Thoracic aorta (tissue), 2 donors: Measurements from ENCODE around the gene IL17RA. TPM values are rescaled to one million over a fixed set of nuclear protein-coding genes. Genes with fewer than 3 reads are reported as not detected.

Experiments
- ATAC-seq: fragments of 150-250 bp; one replicate; pipeline ENCODE4 v1.8.0; 2017; ENCODE audit warnings: low read depth; ENCODE audit not compliant: insufficient number of reproducible peaks, low FRiP score
- DNase-seq: peaks from one replicate; pipeline ENCODE4 v3.0.0-alpha.2; 2020; ENCODE audit warnings: low spot score
- H3K27ac ChIP-seq, 2 donors: fragments of 200-600 bp; sonication (generic); 1 replicate in 1 of 2; 2 replicates in 1 of 2; pipeline ENCODE4 v1.5.1; 2016; ENCODE audit warnings: mild to moderate bottlenecking in 2 of 2, moderate library complexity in 2 of 2
- H3K27me3 ChIP-seq: fragments of 200-600 bp; sonication (generic); replicated peaks from 2 replicates; pipeline ENCODE4 v1.6.0; 2016; ENCODE audit warnings: mild to moderate bottlenecking; ENCODE audit not compliant: insufficient read depth
- H3K36me3 ChIP-seq: fragments of 200-600 bp; sonication (generic); one replicate; pipeline ENCODE4 v1.5.1; 2016
- H3K4me1 ChIP-seq, 2 donors: fragments of 200-600 bp; sonication (generic); 1 replicate in 1 of 2; 2 replicates in 1 of 2; pipeline versions ENCODE4 v1.5.1 to v1.6.0; 2016; ENCODE audit warnings: low read depth in 2 of 2, mild to moderate bottlenecking in 1 of 2; ENCODE audit not compliant: control insufficient read depth in 1 of 2
- H3K4me3 ChIP-seq: fragments of 200-600 bp; sonication (generic); 2 replicates; pipeline ENCODE4 v1.5.1; 2016; ENCODE audit warnings: mild to moderate bottlenecking
- H3K9me3 ChIP-seq: fragments of 200-600 bp; sonication (generic); 2 replicates; pipeline ENCODE4 v1.5.1; 2016
- total RNA-seq, 2 donors: library from RNA; depleted of rRNA; stranded (reverse); fragments of >200 nt; gene quantifications; one replicate each; pipeline versions ENCODE4 v1.1.0 to v1.2.3, GENCODE V29; 2016
- TF ChIP-seq, protein P1 (sequence below): fragments of 200-600 bp; sonication (generic); IDR thresholded peaks from one replicate; pipeline ENCODE4 v1.5.1; 2019; ENCODE audit warnings: antibody characterized with exemption

The IL17RA gene
- total RNA-seq, 2 donors from 2014 or later = 28.4 to 34.1 TPM

DNA sequence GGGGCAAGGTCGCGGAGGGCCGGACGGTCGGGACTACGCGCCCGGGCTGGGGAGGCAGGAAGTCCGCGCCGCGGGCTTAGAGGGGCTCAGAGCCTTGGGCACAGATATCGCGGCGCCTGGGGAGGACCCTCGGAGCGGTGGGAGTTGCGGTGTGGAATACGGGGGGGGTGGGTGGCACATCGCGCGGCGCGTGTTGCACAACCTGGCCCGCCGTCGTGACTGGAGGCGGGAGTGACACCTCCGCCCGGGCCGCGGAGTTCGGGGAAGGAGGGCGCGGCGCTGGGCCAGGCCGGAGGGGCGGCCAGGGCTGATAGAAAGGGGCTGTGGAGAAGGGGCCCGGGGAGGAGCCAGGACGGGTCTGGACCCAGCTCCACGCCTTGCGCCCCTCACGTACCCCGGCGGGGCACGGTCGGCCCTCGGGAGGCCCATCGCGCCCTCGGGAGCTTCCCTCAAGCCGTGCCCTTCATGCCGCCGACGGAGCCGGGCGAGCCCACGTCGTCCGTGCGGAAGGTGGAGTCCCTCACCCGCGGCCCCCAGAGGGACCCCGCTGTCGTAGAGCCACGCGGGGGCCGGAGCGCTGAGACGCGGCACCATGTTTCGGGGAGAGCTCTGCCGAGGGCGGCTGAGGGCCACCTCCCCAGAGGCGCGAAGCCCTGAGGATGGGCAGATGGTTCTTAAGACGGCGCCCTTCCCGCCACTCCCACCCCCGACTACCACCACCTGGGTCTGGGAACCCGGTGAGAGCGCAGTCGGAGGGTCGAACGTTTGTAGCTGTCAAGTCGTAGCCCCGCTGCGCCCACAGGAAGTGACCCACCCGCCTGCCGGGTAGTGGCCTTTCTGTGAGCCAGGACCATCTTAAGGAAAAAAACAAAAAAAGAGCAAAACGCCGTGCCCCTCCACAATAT is 729 bp downstream of the IL17RA start:
- H3K27ac ChIP-seq = peak overlapping the region; percentile 82 to 89
- H3K36me3 ChIP-seq = no peaks in the 10 kb centered on the region
- ATAC-seq (peak; percentile 4), DNase-seq (no peak)
- no peaks in the 10 kb centered on the region for H3K27me3 ChIP-seq
- TF ChIP-seq, protein P1, sequence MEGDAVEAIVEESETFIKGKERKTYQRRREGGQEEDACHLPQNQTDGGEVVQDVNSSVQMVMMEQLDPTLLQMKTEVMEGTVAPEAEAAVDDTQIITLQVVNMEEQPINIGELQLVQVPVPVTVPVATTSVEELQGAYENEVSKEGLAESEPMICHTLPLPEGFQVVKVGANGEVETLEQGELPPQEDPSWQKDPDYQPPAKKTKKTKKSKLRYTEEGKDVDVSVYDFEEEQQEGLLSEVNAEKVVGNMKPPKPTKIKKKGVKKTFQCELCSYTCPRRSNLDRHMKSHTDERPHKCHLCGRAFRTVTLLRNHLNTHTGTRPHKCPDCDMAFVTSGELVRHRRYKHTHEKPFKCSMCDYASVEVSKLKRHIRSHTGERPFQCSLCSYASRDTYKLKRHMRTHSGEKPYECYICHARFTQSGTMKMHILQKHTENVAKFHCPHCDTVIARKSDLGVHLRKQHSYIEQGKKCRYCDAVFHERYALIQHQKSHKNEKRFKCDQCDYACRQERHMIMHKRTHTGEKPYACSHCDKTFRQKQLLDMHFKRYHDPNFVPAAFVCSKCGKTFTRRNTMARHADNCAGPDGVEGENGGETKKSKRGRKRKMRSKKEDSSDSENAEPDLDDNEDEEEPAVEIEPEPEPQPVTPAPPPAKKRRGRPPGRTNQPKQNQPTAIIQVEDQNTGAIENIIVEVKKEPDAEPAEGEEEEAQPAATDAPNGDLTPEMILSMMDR = no peak
- peak overlapping the region; percentile 98 for H3K4me3 ChIP-seq
- H3K4me1 ChIP-seq = peaks cover 13 to 24% of the 10 kb centered on the region in 2 donors
- no peaks in the 10 kb centered on the region for H3K9me3 ChIP-seq

DNA sequence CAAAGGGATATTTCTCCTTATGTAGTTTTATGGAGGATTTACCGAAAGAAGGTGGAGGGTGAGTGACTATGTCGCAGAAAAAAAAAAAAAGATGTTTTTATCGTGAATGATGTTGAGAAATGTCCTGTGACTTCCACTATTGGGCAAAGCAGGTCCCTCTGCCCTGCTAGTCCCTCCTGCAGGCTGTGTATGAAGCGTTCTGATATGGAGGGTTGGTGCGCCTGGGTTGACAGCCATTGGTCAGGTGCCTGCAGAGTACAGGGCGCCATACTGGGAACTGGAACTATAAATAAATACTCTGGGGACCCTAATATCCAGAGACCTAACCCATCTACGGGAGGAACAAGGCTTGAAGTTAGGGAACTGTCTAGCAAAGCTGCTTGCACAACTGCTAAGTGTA is 1.5 kb downstream of the IL17RA start:
- Histone ChIP-seq H3K4me1 (peaks cover 13 to 24% of the 10 kb centered on the region in 2 donors), H3K27ac (no peak overlapping the region), H3K36me3 (no peaks in the 10 kb centered on the region), H3K9me3 (no peaks in the 10 kb centered on the region), H3K27me3 (no peaks in the 10 kb centered on the region), H3K4me3 (peak overlapping the region; percentile 98)
- ATAC-seq = no peak
- no peak for DNase-seq
- TF ChIP-seq, protein P1 = no peak

DNA sequence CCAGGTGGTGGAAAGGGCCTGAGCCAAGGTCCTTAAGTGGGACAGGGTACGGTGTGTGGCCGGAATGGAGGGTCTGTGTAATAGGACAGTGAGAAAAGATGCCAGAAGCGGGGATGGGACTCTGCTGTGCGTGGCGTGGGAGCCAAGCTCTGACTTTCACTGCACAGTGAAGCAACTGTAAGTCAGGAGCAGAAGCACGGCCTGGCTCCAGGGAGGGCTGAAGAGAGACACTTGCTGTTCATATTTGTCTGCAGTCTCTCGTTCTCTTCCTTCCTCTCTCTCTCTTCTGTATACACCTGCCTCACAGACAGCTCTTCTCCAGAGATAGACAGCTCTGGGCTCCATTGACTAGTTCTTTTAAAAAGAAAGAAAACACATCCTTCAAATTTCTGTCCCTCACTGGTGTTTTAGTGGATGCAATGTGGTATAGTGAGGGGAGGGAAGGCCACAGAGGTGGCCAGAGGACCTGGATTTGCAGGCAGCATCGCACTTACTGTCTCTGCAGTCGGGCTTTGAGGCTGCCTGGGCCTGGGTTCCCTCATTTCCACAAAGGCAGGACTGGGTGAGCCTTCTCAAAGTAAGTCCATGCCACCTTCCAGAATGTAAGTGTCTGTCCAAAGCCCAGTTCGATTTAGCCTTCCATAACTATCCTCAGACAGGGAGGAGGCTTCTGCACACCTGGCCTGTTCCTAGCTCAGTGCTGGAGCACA is 2.1 kb downstream of the IL17RA start:
- Histone ChIP-seq H3K4me1 (peaks cover 13 to 24% of the 10 kb centered on the region in 2 donors), H3K4me3 (peak overlapping the region; percentile 98), H3K9me3 (no peaks in the 10 kb centered on the region), H3K36me3 (no peaks in the 10 kb centered on the region), H3K27ac (no peak overlapping the region), H3K27me3 (no peaks in the 10 kb centered on the region)
- ATAC-seq = no peak
- no peak for DNase-seq
- TF ChIP-seq, protein P1 = no peak

DNA sequence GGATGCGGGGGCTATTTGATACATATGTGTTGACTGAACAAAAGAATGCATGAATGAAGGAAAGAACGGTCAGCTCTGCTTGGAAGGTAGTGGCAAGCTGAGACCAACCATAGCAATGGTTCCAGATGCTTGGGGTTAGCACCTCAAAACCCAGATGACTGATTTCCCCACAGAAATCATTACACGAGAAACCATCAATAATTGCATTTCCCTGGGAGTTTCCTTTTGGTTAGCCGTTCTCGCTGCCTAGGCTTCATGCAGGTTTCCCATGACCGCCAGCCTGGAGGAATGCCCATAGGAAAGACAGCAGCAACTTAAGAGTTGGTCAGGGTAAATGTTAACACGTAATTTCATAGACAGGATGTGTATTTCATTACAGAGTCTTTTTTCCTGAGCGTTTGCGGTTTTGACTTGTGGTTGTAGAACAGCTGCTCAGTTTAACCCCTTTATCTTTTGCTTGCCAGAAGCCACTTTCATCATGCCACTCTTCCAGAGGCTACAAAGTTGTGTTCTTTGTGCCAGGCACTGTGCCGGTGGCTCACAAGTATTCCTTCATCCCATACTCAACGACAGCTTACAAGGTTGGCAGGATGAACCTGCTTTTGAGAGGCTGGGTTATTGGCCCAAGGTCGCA is 2.8 kb downstream of the IL17RA start:
- Histone ChIP-seq H3K27ac (no peak overlapping the region), H3K4me1 (peaks cover 13 to 24% of the 10 kb centered on the region in 2 donors), H3K27me3 (no peaks in the 10 kb centered on the region), H3K9me3 (no peaks in the 10 kb centered on the region), H3K36me3 (no peaks in the 10 kb centered on the region), H3K4me3 (peak overlapping the region; percentile 98)
- no peak for ATAC-seq
- DNase-seq = no peak
- TF ChIP-seq, protein P1 = no peak

DNA sequence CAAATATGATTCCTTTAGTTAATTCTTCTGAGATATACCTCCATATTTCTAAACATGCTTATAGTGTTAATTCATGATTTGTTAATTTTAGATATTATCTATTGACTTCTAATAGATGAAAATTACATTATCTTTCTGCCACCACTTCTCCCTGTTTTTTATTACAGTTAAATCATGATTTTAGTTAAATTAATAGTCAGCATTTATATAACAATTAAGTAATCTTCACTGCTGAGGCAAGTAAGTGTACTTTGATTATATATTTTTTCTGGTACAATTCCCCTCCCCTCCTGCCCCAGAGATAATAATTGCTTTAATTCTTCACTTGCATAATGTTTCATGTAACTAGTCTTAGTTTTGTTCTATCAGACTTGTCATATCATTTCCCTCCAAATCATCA is 5.8 kb downstream of the IL17RA start:
- DNase-seq (no peak), ATAC-seq (no peak)
- no peaks in the 10 kb centered on the region for H3K27me3 ChIP-seq
- H3K27ac ChIP-seq = no peak overlapping the region
- H3K36me3 ChIP-seq = no peaks in the 10 kb centered on the region
- no peak overlapping the region for H3K4me3 ChIP-seq
- no peaks in the 10 kb centered on the region for H3K9me3 ChIP-seq
- TF ChIP-seq, protein P1 = no peak
- H3K4me1 ChIP-seq = peaks cover 13 to 16% of the 10 kb centered on the region in 2 donors
